Endodermal cell (in vitro differentiated cells): ENCODE measurements around the gene NDUFV3. TPM values are rescaled to one million over a fixed set of nuclear protein-coding genes. Genes with fewer than 3 reads are reported as not detected.
"Not testable (repeated sequence)": the region's sequence is repeated elsewhere in the genome, so short reads cannot be mapped to it uniquely, and the experiment has no call there.

Source experiments
- DNase-seq: peaks from one replicate; pipeline ENCODE4 v3.0.0-alpha.2; 2017
- H3K27ac ChIP-seq: 2 replicates; pipeline ENCODE4 v1.5.1; 2013; ENCODE audit warnings: mild to moderate bottlenecking, low read depth, low read length, moderate library complexity
- H3K27me3 ChIP-seq: 2 replicates; pipeline ENCODE4 v1.6.1; 2013; ENCODE audit warnings: mild to moderate bottlenecking, low read length, moderate library complexity; ENCODE audit not compliant: insufficient read depth, control insufficient read depth, poor library complexity, severe bottlenecking
- H3K36me3 ChIP-seq: 2 replicates; pipeline ENCODE4 v1.7.0; 2013; ENCODE audit warnings: mild to moderate bottlenecking, low read length, moderate library complexity; ENCODE audit not compliant: control insufficient read depth, insufficient read depth
- H3K4me1 ChIP-seq: one replicate; pipeline ENCODE4 v1.7.0; 2013; ENCODE audit warnings: low read length; ENCODE audit not compliant: control insufficient read depth, insufficient read depth
- H3K4me3 ChIP-seq: 2 replicates; pipeline ENCODE4 v1.5.1; 2013; ENCODE audit warnings: mild to moderate bottlenecking, low read length, moderate library complexity
- H3K9ac ChIP-seq: 2 replicates; pipeline ENCODE4 v1.6.1; 2013; ENCODE audit warnings: mild to moderate bottlenecking, low read length, moderate library complexity; ENCODE audit not compliant: poor library complexity, severe bottlenecking; ENCODE audit errors: extremely low read depth
- H3K9me3 ChIP-seq: 2 replicates; pipeline ENCODE4 v1.6.1; 2013; ENCODE audit warnings: mild to moderate bottlenecking, low read length, moderate library complexity; ENCODE audit not compliant: control insufficient read depth
- H3K27ac Mint-ChIP-seq: 2 replicates; pipeline ENCODE4 v1.8.0; 2020; ENCODE audit warnings: mixed read lengths
- H3K27me3 Mint-ChIP-seq: 2 replicates; pipeline ENCODE4 v1.8.0; 2021; ENCODE audit warnings: mild to moderate bottlenecking, mixed read lengths; ENCODE audit not compliant: insufficient read depth
- H3K36me3 Mint-ChIP-seq: 2 replicates; pipeline ENCODE4 v1.8.0; 2020; ENCODE audit warnings: low read depth, mixed read lengths
- H3K4me1 Mint-ChIP-seq: 2 replicates; pipeline ENCODE4 v1.8.0; 2020; ENCODE audit warnings: mixed read lengths
- H3K4me3 Mint-ChIP-seq: 2 replicates; pipeline ENCODE4 v1.8.0; 2020; ENCODE audit warnings: mild to moderate bottlenecking, moderate library complexity, mixed read lengths
- H3K9me3 Mint-ChIP-seq: 2 replicates; pipeline ENCODE4 v1.8.0; 2020; ENCODE audit warnings: mild to moderate bottlenecking, mixed read lengths
- WGBS, 2 experiments: methylation state at CpG; one replicate each; pipeline versions ENCODE4 v1.1.5 to v1.1.7; 2013; ENCODE audit warnings: missing lambda C conversion rate in 2 of 2, mixed read lengths in 1 of 2; ENCODE audit not compliant: insufficient coverage in 1 of 2, insufficient read length in 1 of 2; 5-methylcytosine and 5-hydroxymethylcytosine counted together
- total RNA-seq, 2 donors: library from RNA; stranded (reverse); fragmentation: NEBNext Ultra II Directional in 1 of 2; extraction: Animal tissue kit (Norgen Biotek cat#: 25700) in 1 of 2; gene quantifications; 2 replicates in 1 of 2; 3 replicates in 1 of 2; pipeline ENCODE4 v1.2.1, GENCODE V29; 2021
- TF ChIP-seq, protein P1 (sequence below): fragments of 200-600 bp; sonication (generic); conservative IDR thresholded peaks from 2 replicates; pipeline ENCODE4 v1.5.0; 2021; ENCODE audit warnings: antibody characterized with exemption, mild to moderate bottlenecking

The NDUFV3 gene
- total RNA-seq, 2 donors from 2014 or later, result 25.8 to 27.2 TPM

DNA sequence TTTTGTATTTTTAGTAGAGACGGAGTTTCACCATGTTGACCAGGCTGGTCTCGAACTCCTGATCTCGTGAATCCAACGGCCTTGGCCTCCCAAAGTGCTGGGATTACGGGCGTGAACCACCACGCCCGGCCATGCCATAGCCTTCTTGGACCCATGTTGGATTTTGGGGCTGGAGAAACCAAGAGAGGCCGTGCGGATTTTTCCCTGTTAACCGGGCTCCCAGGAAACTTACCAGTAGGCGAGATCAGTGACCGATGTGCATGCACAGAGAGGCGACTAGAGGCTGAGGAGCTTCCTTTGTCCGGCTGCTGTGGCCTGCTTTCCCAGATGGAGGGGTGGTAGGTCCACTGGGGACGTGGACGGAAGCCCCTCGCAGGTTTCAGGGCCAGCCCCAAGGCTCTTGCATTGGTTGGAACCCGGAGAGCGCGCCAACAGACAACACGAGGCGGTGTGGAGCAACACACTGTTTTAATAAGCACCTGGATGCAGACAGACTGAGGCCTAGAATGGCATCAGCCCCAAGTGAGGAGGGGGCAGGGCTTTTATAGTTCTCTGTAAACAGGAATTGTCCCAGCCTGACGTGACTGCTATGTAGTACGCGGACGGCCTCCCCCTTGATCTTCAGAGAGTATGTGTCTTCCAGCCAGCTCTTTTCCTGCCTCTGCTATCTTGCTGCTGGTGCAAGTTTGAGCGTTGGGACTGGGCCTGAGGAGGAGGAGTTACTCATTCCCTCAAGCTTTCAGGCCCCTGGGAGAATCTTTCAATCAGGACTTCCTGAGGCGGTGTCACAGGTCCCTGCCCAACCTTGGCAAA lies 32.2 kb downstream of the NDUFV3 start, which contains the start of gene ERVH48-1:
TSS of gene ERVH48-1 (minus strand) at position 517 of the 813 bp plus-strand sequence. CDS start 6,624 bp downstream, outside the sequence.
- H3K4me1 Mint-ChIP-seq, result peaks cover 30% of the 10 kb centered on the region
- peaks cover 5% of the 10 kb centered on the region for H3K9me3 Mint-ChIP-seq
- Histone ChIP-seq H3K27me3 (no peaks in the 10 kb centered on the region), H3K27ac (no peak within 1 kb of the TSS), H3K9ac (peak within 1 kb of the TSS; percentile 47), H3K4me3 (peak within 1 kb of the TSS; percentile 76), H3K9me3 (no peaks in the 10 kb centered on the region), H3K4me1 (peaks cover 15% of the 10 kb centered on the region), H3K36me3 (peaks cover 6% of the 10 kb centered on the region)
- H3K27ac Mint-ChIP-seq, result peak within 1 kb of the TSS; percentile 95
- H3K36me3 Mint-ChIP-seq, result peaks cover 10% of the 10 kb centered on the region
- no peaks in the 10 kb centered on the region for H3K27me3 Mint-ChIP-seq
- TF ChIP-seq, protein P1, sequence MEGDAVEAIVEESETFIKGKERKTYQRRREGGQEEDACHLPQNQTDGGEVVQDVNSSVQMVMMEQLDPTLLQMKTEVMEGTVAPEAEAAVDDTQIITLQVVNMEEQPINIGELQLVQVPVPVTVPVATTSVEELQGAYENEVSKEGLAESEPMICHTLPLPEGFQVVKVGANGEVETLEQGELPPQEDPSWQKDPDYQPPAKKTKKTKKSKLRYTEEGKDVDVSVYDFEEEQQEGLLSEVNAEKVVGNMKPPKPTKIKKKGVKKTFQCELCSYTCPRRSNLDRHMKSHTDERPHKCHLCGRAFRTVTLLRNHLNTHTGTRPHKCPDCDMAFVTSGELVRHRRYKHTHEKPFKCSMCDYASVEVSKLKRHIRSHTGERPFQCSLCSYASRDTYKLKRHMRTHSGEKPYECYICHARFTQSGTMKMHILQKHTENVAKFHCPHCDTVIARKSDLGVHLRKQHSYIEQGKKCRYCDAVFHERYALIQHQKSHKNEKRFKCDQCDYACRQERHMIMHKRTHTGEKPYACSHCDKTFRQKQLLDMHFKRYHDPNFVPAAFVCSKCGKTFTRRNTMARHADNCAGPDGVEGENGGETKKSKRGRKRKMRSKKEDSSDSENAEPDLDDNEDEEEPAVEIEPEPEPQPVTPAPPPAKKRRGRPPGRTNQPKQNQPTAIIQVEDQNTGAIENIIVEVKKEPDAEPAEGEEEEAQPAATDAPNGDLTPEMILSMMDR, result no peak
- DNase-seq, result peak; percentile 89
- WGBS, 2 experiments, result 90 to 92% methylated on average over 20 to 29 of the region's 29 CpGs
- H3K4me3 Mint-ChIP-seq, result no peak within 1 kb of the TSS

DNA sequence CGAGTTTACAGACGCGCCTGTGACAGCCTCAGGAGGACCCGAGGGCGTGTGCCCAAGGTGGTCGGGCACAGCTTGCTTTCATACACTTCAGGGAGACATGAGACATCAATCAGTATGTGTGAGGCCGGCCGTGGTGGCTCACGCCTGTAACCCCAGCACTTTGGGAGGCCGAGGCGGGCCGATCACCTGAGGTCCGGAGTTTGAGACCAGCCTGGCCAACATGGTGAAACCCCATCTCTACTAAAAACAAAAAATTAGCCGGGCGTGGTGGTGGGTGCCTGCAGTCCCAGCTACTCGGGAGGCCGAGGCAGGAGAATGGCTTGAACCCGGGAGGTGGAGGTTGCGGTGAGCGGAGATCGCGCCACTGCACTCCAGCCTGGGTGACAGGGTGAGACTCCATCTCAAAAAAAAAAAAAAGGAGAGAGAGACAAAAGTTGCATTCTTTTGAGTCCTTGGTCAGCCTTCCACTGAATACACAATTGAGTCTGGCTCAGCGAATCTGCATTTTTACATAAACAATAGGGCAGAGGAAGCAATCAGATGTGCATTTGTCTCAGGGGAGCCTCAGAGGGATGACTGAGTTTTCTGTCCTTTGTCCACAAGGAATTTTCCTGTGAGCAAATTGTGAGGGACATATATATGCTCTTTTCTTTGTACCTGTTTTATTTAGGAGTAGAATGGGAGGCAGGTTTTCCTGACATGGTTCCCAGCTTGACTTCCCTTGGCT lies 34.5 kb downstream of the NDUFV3 start:
- Mint-ChIP-seq H3K27ac (peak overlapping the region; percentile 94), H3K4me1 (peaks cover 45% of the 10 kb centered on the region)
- H3K9ac ChIP-seq, result peak overlapping the region; percentile 38
- peak overlapping the region; percentile 63 for H3K27ac ChIP-seq
- H3K4me3 ChIP-seq, H3K36me3 Mint-ChIP-seq, H3K36me3 ChIP-seq, H3K27me3 ChIP-seq, H3K9me3 ChIP-seq, H3K4me3 Mint-ChIP-seq, H3K27me3 Mint-ChIP-seq, H3K9me3 Mint-ChIP-seq: not testable (repeated sequence)
- DNase-seq, result peak; percentile 60
- peaks cover 17% of the 10 kb centered on the region for H3K4me1 ChIP-seq
- 94 to 96% methylated on average over 14 to 23 of the region's 23 CpGs for WGBS, 2 experiments

- Histone ChIP-seq H3K4me3 (no peak overlapping the region), H3K27ac (no peak overlapping the region), H3K27me3 (no peaks in the 10 kb centered on the region), H3K36me3 (peaks cover 4% of the 10 kb centered on the region), H3K9ac (no peak overlapping the region), H3K9me3 (no peaks in the 10 kb centered on the region), H3K4me1 (peaks cover 12% of the 10 kb centered on the region)
- Mint-ChIP-seq H3K9me3 (peaks cover 5% of the 10 kb centered on the region), H3K4me3 (no peak overlapping the region), H3K4me1 (peaks cover 52% of the 10 kb centered on the region), H3K27ac (peak overlapping the region; percentile 83), H3K27me3 (no peaks in the 10 kb centered on the region), H3K36me3 (no peaks in the 10 kb centered on the region)
- 61 to 63% methylated on average over 2 to 3 of the region's 3 CpGs for WGBS, 2 experiments
- DNase-seq, result peak; percentile 76
- TF ChIP-seq, protein P1, result no peak
Observed at GRCh38 chr21:42929969-42930368, 36.9 kb downstream of the NDUFV3 start.
